ENCODE measurements around the gene MGST2.

The MGST2 gene

DNA sequence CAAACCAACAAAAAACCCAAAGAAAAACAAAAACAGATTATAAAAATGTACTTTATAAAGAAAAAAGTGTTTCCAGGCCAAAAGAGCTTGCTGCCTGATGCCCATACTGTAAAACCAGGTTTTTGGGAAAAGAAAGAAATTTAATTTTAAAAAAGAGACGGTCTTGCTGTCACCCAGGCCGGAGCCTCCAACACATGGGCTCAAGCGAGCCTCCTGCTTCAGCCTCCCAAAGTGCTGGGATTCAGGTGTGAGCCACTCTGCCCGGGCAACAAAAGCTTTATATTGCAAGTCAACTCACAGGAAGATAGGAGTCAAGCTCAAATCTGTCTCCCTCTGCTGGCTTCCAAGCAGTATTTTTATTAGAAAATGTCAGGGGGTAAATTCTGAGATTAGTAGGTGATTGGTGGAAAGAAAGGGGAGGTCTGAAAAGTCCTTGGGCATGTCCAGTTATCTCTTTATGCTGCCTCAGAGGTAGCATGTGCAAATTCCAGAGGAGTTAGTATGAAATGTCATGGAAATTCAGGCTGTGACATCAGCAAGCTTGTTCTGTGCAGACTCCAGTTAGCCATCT, 39.4 kb downstream of the MGST2 start:
- DNase-seq (ENCODE audit: low spot score), result no peak

GRCh38 chr4:139709660-139710059, 44.0 kb downstream of the MGST2 start:
- DNase-seq (ENCODE audit: low spot score), result no peak

DNA sequence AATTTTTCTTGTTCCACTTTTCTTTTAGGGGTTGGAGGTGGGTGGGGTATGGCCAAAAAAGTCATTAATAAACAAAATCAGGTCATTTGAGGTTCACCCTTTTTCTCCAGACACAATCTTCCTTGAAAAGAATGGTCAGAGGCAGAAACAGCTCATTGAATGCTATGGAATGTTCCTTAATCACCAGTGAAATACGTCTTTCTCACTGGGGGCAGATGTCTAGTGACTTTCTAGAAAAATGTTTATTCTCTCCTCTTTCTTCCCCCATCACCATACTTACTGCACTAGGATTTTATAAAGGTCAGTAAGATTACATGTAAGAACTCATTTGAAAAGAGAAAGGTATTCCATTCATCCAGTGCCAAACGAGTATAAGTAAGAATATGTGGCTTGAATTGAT, 44.5 kb downstream of the MGST2 start:
- no peak for DNase-seq (ENCODE audit: low spot score)

- no peak for DNase-seq (ENCODE audit: low spot score)
Observed at GRCh38 chr4:139711461-139711860, 45.8 kb downstream of the MGST2 start.

DNA sequence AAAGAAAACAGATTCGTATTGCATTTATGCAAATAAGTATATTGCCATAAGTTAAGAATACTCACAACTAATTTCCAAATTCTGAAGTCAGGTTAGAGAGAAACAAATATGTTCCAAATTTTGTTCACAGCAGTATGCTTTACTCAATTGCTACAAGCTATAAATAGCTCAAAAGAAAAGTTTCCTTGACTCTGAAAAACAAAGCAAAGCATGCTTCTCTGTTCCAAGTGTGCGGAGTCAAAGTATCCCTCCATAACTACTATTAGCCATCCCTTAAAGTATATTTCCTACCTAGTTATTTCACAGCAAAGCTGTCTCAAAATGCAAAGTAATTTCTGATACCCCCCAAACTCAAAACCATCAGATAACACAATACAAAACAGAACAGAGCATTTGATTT, 47.3 kb downstream of the MGST2 start:
- DNase-seq (ENCODE audit: low spot score), result no peak

DNA sequence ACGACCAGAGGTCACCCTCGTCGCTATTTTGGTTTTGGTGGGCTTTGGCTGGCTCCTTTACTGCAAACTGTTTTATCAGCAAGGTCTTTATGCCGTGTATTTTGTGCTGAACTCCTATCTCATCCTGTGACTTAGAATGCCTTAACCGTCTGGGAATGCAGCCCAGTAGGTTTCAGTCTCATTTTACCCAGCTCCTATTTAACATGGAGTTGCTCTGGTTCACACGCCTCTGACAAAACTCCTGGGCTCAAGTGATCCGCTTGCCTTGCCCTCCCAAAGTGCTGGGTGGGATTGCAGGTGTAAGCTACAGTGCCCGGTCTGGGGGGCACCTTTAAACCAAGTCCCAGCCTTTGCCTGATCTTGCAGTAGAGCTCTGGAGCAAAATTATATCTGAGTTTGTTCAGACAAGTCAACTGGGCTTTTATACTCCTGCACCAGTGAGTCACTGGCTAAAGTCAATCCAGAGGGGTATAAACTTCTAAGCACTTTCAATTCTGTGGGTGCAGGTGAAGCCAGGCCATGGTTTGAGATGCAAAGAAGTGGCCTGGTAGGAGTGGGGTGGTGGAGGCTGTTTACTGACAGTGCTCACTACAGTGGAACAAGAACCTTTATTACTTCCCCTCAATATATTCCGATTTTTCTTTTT, 50.2 kb downstream of the MGST2 start:
- no peak for DNase-seq (ENCODE audit: low spot score)

GRCh38 chr4:139718358-139718757, 52.7 kb downstream of the MGST2 start:
- DNase-seq (ENCODE audit: low spot score), result no peak

DNA sequence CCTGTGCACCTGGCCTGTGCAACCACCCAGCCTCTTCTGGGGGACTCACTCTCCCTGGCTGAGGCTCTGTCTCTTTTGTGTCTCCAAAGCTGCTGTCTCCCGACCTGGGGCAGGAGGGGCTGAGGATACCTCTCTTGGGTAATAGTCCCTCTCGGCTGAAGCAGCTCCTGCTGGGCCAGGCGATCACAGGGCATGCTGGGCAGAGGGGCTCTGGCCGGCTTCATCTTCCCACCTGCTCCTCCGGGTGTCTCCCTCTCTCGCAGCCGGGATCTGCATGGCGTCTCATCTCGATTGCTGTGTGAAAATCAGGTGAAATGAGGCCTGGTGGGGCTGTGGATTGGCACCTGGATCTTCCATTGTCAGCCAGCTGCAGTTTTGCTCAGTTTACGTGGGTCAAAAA, 53.2 kb downstream of the MGST2 start:
- no peak for DNase-seq (ENCODE audit: low spot score)

DNA sequence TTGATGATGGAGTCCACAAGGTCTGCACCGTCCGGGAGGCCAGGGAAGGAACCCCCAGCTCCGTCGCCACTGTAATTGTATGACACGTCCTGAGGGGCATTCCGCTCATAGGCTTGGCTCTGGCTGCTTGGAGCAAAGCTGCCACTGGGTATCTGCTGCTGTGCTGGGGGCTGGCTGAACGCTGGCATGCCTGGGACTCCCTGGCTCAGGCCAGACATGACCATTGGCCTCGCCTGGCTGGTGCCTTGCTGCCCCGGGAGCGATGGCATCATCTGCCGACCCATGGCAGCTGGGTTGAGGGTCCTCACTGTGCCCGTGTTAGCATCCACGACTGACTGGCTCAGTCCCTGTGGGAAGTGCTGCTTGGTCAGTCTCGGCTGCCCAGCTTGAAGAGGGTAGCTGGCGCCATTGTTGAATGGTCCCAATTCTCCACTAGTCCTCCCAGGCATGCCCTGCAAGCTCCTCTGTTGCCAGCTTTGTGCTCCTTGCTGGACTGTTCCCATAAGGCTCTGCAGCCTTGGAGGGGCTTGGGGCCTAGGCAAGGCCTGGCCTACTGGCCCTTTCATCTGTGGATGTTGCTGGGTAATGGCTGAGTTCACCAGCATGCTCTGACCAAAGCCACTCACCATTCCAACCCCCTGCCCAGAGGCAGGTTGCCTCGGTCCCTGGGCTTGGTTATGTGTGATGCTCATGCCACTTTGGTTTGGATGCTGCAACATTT, 53.9 kb downstream of the MGST2 start:
- DNase-seq (ENCODE audit: low spot score), result no peak

- no peak for DNase-seq (ENCODE audit: low spot score)
Observed at GRCh38 chr4:139720806-139721205, 55.2 kb downstream of the MGST2 start.

DNA sequence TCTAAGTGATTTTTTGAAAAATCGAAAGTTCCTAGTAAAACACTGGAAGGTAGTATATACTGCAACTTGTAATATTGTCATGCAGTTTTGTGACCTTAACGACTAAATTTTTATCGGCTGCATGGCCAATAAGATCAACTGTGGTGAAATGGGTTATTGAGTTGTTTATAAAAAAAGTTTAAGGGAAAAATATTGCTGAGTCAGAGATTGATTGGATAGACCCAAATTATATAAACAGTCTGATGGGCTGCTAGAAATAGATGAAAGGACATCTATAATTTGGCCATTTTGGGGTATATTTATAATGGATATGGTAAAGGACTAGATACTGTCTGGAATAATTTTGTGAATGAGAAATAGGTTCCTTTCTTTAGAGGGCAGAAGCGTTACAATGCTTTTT, 56.2 kb downstream of the MGST2 start:
- DNase-seq (ENCODE audit: low spot score), result no peak

GRCh38 chr4:139725236-139725635, 59.6 kb downstream of the MGST2 start:
- DNase-seq (ENCODE audit: low spot score), result no peak

DNA sequence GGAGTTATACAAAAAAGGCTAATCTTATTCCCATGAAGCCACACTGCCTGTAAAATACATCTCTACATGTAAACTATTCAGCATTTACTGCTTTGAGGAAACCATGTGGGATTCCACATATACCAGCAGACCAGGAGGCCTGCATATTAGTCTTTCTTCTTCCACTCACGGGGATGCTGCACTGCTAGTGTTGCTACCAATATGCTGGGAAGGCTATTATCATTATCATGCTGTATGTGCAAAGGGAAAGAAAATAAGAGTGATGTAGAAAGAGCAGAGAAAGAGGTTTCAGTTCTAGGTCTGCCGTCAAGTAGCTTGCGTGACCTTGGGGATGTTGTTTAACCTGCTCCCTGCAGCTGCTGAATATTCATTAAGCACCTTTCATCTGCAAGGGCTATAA, 61.0 kb downstream of the MGST2 start:
- no peak for DNase-seq (ENCODE audit: low spot score)

DNA sequence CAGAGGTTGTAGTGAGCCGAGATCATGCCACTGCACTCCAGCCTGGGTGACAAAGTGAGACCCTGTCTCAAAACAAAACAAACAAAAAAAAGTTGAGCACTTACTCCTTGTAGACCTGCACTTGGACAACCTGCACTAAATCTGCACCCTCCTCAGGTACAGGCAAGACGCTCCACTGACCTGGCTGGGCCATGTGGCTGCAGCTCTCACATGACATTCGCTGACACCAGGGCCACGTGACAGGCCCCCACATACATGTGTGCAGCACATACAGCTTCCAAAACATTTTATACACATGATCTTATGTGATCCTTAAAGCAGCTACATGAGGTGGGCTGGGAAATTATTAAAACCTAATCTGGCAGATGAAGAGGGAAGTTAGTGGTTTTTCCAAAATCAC, 62.5 kb downstream of the MGST2 start:
- no peak for DNase-seq (ENCODE audit: low spot score)

- DNase-seq (ENCODE audit: low spot score), result no peak
Observed at GRCh38 chr4:139728840-139729239, 63.2 kb downstream of the MGST2 start.

- no peak for DNase-seq (ENCODE audit: low spot score)
Observed at GRCh38 chr4:139732991-139733570, 67.5 kb downstream of the MGST2 start.

GRCh38 chr4:139734201-139734874, 68.7 kb downstream of the MGST2 start:
- DNase-seq (ENCODE audit: low spot score), result peak; percentile 45

DNA sequence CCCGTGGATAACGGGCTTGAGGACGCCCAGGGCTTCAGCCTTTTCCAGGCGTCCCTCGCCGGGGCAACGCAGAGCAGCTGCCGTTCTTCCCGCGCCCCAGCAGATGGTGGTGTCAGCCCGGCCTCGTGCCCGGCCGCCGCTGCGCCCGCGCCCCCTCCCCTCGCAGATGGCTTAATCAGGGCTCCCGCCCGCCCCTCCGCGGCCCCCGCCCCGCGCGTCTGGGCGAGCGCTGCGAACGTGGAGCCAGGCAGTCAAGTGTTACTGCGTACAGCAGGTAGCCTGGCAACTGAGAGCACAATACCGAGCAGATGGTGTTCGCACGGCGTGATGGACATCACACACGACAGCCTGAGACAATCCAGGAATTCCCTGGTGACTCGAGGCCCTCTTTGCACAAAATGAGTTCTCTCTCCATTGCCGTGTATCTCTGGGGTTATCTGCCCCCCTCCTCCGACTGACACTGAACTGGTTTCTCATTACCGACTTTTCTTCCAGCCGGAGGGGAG, 69.3 kb downstream of the MGST2 start:
- DNase-seq (ENCODE audit: low spot score), result peak; percentile 87

- peak; percentile 49 for DNase-seq (ENCODE audit: low spot score)
Observed at GRCh38 chr4:139735381-139736273, 70.0 kb downstream of the MGST2 start.

DNA sequence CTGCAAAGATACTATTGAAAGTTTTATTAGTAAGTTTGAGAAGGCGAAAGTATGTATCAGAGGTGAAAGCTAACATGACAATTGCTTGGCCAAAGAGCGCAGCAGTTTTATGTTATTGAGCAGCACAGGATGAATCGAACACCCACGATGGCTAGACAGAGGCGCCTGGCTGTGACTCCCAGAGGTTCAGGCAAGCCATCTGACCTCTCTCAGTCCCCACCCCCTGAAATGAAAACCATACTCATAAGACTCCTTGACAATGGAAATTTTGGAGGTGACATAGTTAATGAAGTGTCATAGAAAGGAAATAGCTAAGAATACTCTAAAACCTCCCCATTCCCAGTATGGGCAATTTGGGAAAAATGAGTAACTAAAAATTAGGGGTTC, 70.6 kb downstream of the MGST2 start:
- DNase-seq (ENCODE audit: low spot score), result no peak

DNA sequence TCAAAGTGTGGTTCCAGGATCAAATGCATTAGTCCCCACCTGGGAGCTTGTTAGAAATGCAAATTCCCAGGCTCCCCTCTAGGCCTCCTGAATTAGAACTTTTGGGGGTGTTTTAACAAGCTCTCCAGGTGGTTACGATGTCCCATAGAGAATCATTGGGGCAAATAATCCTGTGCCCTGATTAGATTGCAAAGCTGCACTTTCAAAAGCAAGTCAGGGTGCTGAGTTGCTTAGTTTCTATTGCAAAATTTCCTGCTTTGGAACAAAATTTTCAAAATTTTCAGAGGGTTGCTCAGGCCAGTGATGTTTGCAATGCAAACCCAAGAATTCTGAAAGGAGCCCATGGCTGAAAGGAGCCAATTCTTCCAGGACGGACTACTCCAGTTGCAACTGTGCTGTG, 71.0 kb downstream of the MGST2 start:
- DNase-seq (ENCODE audit: low spot score), result no peak
